Activated T-cell treated with anti-CD3 and anti-CD28 coated beads, Interleukin-2, amount 50 U/mL, for 24 hours (primary cell): ENCODE data around the gene RNF151.

Source experiments
- DNase-seq: peaks from one replicate; pipeline ENCODE4 v3.0.0-alpha.2; 2020
- H3K27ac Mint-ChIP-seq: 2 replicates; pipeline ENCODE4 v1.8.0; 2020; ENCODE audit warnings: mild to moderate bottlenecking, mixed read lengths
- H3K27me3 Mint-ChIP-seq: 2 replicates; pipeline ENCODE4 v1.8.0; 2020; ENCODE audit warnings: mixed read lengths
- H3K36me3 Mint-ChIP-seq: 2 replicates; pipeline ENCODE4 v1.8.0; 2020; ENCODE audit warnings: low read depth, mixed read lengths
- H3K4me1 Mint-ChIP-seq: 2 replicates; pipeline ENCODE4 v1.8.0; 2020; ENCODE audit warnings: low read depth, mixed read lengths
- H3K4me3 Mint-ChIP-seq: 2 replicates; pipeline ENCODE4 v1.8.0; 2020; ENCODE audit warnings: mild to moderate bottlenecking, moderate library complexity, mixed read lengths
- H3K9me3 Mint-ChIP-seq: 2 replicates; pipeline ENCODE4 v1.8.0; 2020; ENCODE audit warnings: mixed read lengths

RNF151 gene

DNA sequence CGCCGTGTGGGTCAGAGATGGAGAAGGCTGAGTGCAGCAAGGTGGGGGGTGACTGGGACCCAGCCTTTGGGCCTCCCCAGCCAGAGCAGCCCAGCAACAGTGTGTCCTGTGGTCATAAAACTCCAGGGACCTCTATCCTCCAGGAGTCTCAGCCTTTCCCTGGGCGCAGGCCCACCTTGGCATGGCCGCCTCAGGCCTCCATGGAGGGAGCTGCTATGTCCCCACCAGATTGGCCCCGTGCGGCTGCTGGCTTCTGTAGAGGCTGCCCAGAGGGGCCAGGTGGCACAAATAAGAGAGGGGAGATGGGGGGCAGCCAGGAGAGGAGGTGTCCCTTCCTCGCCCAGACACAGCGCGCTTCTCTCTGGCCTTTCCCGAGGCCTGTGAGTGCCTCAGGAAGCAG is 20.5 kb downstream of the RNF151 start:
- DNase-seq = no peak
- Mint-ChIP-seq H3K4me3 (no peak overlapping the region), H3K27ac (no peak overlapping the region)

DNA sequence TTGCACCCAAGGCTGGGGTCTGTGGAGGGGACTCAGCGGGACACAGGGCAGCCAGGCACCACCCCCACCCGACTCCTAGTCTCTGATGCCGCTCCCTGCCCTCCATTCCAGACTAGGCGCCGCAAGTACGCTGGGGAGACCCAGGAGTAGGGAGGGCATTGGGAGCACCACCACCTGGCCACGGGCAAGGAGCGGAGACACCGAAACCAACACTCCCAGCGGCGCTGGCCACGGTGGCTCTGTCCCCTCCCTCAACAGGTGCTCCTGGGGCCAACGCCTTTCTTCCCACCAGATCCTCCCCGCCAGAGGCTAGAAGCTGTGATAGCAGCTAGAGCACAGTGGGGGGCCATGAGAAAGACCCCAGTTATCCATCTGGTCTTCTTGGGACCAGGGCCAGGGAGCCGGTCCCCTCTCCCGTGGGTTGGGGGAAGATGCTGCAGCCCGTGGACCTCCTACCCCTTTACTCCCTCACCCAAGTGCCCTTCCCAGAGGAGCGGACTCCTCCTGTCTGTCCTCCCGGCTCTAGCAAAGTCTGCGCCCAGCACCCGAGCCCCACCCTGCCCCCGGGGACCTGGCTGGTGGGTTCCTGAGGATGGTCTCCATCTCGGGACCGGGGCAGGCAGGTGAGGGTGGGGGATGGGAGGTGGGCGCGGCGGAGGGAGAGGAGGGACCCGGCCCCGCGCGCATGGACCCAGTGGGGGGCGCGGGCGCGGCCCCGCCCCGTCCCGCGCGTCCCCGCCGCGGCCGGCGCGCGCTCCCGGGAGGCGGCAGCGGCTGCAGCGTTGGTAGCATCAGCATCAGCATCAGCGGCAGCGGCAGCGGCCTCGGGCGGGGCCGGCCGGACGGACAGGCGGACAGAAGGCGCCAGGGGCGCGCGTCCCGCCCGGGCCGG is 22.8 kb downstream of the RNF151 start, which contains the start of gene SYNGR3:
SYNGR3 (plus strand) TSS at position 762 of the 892 bp plus-strand sequence. CDS start 133 bp downstream, outside the sequence.
- peak within 1 kb of the TSS; percentile 63 for H3K4me3 Mint-ChIP-seq
- H3K4me1 Mint-ChIP-seq = peaks cover 38% of the 10 kb centered on the region
- peaks cover 25% of the 10 kb centered on the region for H3K36me3 Mint-ChIP-seq
- H3K9me3 Mint-ChIP-seq = peaks cover 2% of the 10 kb centered on the region
- no peak for DNase-seq
- peaks cover 29% of the 10 kb centered on the region for H3K27me3 Mint-ChIP-seq
- H3K27ac Mint-ChIP-seq = peak within 1 kb of the TSS; percentile 53

More for the DNA sequence above, 20.5 kb downstream of the RNF151 start:
- H3K9me3 Mint-ChIP-seq = no peaks in the 10 kb centered on the region
- peaks cover 32% of the 10 kb centered on the region for H3K4me1 Mint-ChIP-seq
- H3K27me3 Mint-ChIP-seq = peaks cover 40% of the 10 kb centered on the region
- peaks cover 26% of the 10 kb centered on the region for H3K36me3 Mint-ChIP-seq

GRCh38 chr16:1990101-1990350 is 23.4 kb downstream of the RNF151 start:
- no peak overlapping the region for H3K4me3 Mint-ChIP-seq
- H3K27ac Mint-ChIP-seq = no peak overlapping the region
- DNase-seq = no peak
- peaks cover 33% of the 10 kb centered on the region for H3K4me1 Mint-ChIP-seq
- peaks cover 21% of the 10 kb centered on the region for H3K36me3 Mint-ChIP-seq
- peaks cover 29% of the 10 kb centered on the region for H3K27me3 Mint-ChIP-seq
- H3K9me3 Mint-ChIP-seq = peaks cover 2% of the 10 kb centered on the region

GRCh38 chr16:1990351-1991134 is 23.9 kb downstream of the RNF151 start:
- H3K9me3 Mint-ChIP-seq = peaks cover 2% of the 10 kb centered on the region
- H3K4me3 Mint-ChIP-seq = peak overlapping the region; percentile 63
- peaks cover 27% of the 10 kb centered on the region for H3K4me1 Mint-ChIP-seq
- H3K27ac Mint-ChIP-seq = peak overlapping the region; percentile 76
- DNase-seq = peak; percentile 57
- H3K27me3 Mint-ChIP-seq = peaks cover 29% of the 10 kb centered on the region
- peaks cover 21% of the 10 kb centered on the region for H3K36me3 Mint-ChIP-seq

DNA sequence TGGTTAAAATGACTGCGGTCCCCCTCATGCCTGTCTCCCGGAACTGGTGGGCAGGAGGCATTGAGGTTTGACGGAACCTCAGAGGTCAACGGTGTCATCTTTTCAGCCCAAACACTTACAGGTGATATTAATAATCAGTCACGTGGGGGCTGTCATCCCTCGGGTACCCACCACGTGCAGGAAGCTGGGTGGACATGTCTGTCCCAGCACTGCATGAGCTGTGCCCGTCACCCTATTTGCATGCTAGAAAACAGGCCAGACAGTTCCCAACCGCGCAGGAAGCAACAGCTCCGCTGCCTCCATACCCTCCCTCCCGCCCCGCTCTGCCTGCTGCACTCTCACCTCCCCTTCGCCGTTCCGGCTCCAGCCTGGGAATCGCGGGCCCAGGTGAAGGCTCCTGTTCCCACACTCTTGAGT is 24.5 kb downstream of the RNF151 start:
- Mint-ChIP-seq H3K27ac (peak overlapping the region; percentile 76), H3K36me3 (peaks cover 18% of the 10 kb centered on the region), H3K9me3 (peaks cover 2% of the 10 kb centered on the region), H3K4me1 (peaks cover 27% of the 10 kb centered on the region), H3K27me3 (peaks cover 29% of the 10 kb centered on the region), H3K4me3 (peak overlapping the region; percentile 63)
- DNase-seq = peak; percentile 65

- peaks cover 29% of the 10 kb centered on the region for H3K27me3 Mint-ChIP-seq
- no peak for DNase-seq
- peak overlapping the region; percentile 76 for H3K27ac Mint-ChIP-seq
- peaks cover 18% of the 10 kb centered on the region for H3K36me3 Mint-ChIP-seq
- peaks cover 2% of the 10 kb centered on the region for H3K9me3 Mint-ChIP-seq
- peak overlapping the region; percentile 63 for H3K4me3 Mint-ChIP-seq
- H3K4me1 Mint-ChIP-seq = peaks cover 30% of the 10 kb centered on the region
These were observed 24.9 kb downstream of the RNF151 start for GRCh38 chr16:1991588-1991947.

- peaks cover 18% of the 10 kb centered on the region for H3K36me3 Mint-ChIP-seq
- H3K27ac Mint-ChIP-seq = peak overlapping the region; percentile 22
These were observed 25.5 kb downstream of the RNF151 start for GRCh38 chr16:1991948-1992703.

DNA sequence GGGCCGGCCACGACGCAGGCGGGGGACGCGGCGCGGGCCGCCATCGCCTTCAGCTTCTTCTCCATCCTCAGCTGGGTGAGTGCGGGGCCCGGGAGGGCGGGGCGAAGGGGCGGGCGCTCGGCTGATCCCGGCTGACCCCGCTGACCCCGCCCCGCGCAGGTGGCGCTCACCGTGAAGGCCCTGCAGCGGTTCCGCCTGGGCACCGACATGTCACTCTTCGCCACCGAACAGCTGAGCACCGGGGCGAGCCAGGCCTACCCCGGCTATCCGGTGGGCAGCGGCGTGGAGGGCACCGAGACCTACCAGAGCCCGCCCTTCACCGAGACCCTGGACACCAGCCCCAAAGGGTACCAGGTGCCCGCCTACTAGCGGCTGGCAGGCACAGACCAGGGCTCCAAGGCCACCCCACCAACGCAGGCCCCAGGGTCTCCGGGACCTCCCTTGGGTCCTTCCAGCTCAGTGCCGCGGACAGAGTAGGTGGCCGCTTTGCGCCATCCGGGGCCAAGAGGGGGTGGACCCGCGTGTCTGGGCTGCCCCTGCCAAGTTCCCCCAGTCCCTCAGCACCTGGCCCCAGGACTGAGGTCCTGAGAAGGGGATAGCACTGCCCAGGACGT is 26.2 kb downstream of the RNF151 start:
- H3K36me3 Mint-ChIP-seq = peaks cover 25% of the 10 kb centered on the region
- H3K27ac Mint-ChIP-seq = no peak overlapping the region
- peaks cover 36% of the 10 kb centered on the region for H3K4me1 Mint-ChIP-seq
- H3K4me3 Mint-ChIP-seq = no peak overlapping the region
- H3K9me3 Mint-ChIP-seq = peaks cover 2% of the 10 kb centered on the region
- peaks cover 28% of the 10 kb centered on the region for H3K27me3 Mint-ChIP-seq
- no peak for DNase-seq

More at GRCh38 chr16:1991948-1992703, 25.5 kb downstream of the RNF151 start:
- H3K9me3 Mint-ChIP-seq = peaks cover 2% of the 10 kb centered on the region
- peaks cover 29% of the 10 kb centered on the region for H3K27me3 Mint-ChIP-seq
- peak; percentile 98 for DNase-seq
- H3K4me3 Mint-ChIP-seq = peak overlapping the region; percentile 33
- H3K4me1 Mint-ChIP-seq = peaks cover 33% of the 10 kb centered on the region

GRCh38 chr16:1993731-1994131 is 27.1 kb downstream of the RNF151 start:
- peaks cover 34% of the 10 kb centered on the region for H3K36me3 Mint-ChIP-seq
- peaks cover 21% of the 10 kb centered on the region for H3K27me3 Mint-ChIP-seq
- peaks cover 2% of the 10 kb centered on the region for H3K9me3 Mint-ChIP-seq
- H3K4me1 Mint-ChIP-seq = peaks cover 37% of the 10 kb centered on the region
- peak overlapping the region; percentile 51 for H3K27ac Mint-ChIP-seq
- H3K4me3 Mint-ChIP-seq = no peak overlapping the region
- DNase-seq = no peak

DNA sequence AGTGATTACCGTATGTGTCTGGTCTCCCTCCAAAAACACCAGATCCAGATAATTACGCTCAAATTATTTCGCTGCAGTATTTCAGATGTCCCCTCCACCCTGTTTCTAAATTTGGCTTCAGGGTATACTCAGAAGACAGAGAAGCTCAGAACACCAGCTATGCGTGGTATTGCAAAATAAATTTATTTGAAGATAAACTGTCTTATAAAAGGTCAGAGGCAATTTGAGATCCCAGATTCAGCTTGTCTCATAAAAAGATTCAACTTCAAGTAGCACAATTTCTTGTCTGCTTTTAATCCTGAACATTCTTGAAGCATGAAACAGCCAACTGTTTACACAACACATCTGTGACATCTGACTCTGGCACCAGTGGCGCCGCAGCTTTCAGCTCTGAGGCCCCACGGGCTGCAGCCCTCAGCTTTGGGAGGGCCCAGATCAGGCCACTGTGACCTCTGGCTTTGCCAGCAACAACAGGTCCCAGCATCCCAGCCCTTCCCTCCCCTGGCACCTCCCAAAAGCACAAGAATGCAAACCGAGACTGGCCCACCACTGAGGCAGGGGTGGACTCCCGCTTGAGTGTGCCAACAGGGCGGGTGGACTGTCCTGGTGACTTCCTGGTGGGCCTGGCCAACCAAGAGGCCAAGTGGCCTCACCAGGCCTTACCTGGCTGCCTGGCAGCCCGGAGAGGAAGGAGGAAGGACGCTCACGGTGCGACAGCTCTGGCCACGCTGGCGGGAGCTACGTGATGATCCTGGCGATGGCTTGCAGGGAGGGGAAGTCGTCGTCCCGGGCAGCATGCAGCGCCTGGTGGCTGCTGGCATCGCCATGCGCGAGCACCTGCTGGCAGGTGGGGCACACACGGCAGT is 31.1 kb downstream of the RNF151 start:
- no peak for DNase-seq
- Mint-ChIP-seq H3K4me1 (peaks cover 21% of the 10 kb centered on the region), H3K36me3 (peaks cover 70% of the 10 kb centered on the region), H3K9me3 (peaks cover 2% of the 10 kb centered on the region), H3K27me3 (no peaks in the 10 kb centered on the region), H3K27ac (peak overlapping the region; percentile 63), H3K4me3 (no peak overlapping the region)

- peak overlapping the region; percentile 63 for H3K27ac Mint-ChIP-seq
- no peak for DNase-seq
- peaks cover under 1% of the 10 kb centered on the region for H3K9me3 Mint-ChIP-seq
- H3K4me1 Mint-ChIP-seq = peaks cover 19% of the 10 kb centered on the region
- no peak overlapping the region for H3K4me3 Mint-ChIP-seq
- peaks cover 74% of the 10 kb centered on the region for H3K36me3 Mint-ChIP-seq
- no peaks in the 10 kb centered on the region for H3K27me3 Mint-ChIP-seq
These were observed 31.7 kb downstream of the RNF151 start for GRCh38 chr16:1998360-1998835.

DNA sequence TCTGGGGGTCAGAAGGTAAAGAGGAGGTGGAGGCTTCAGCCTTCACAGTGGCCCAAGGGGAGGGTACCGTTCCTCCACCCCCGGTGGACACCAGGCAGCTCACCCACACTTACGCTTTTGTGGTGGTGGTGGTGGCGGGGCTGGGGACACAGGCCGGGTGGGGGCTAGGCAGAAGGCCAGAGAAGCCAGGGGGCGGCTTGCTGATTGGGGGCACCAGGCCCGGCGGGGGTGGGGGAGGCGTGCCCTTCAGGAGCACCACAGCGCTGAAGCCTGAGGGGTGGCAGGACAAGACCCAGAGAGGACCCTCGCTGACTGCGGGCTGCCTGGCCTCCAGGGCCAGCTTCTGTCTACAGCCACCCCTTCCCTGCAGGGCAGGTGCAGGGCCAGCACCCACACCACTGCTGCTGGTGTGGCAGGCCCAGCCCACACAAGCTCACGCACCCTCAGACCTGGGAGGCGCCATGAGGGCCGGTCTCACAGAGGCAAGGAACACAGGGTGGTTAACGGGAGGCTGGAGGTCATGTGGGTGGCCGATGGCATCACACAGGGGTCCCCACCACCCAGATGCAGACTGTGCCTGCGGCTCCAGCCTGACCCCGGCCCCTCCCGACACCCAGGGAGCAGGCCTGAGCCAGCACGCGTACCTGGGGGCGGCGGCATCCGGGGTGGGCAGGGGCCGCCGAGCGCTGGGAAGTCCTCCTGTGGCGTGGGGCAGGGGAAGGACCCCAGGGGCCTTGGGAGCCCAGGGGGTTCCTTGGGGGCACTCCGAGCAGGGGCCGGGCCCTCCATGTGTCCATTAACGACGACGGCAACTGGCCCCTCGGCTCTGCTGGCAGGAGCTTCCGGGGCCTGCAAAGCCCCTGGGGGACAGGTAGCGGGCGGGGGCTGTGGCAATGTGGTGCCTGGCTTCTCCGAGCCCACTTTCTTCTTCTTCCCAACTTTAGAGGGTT is 32.5 kb downstream of the RNF151 start:
- H3K27me3 Mint-ChIP-seq = no peaks in the 10 kb centered on the region
- H3K4me3 Mint-ChIP-seq = no peak overlapping the region
- H3K27ac Mint-ChIP-seq = no peak overlapping the region
- DNase-seq = no peak
- H3K4me1 Mint-ChIP-seq = peaks cover 15% of the 10 kb centered on the region
- H3K36me3 Mint-ChIP-seq = peaks cover 76% of the 10 kb centered on the region
- H3K9me3 Mint-ChIP-seq = no peaks in the 10 kb centered on the region
